Pancreas (tissue), 10 donors: ENCODE results near the gene CAMK2N2. TPM values are rescaled to one million over a fixed set of nuclear protein-coding genes. Genes with fewer than 3 reads are reported as not detected.

Source experiments
- ATAC-seq, 4 donors: fragments of 200-7000 bp; cut with Tn5 transposase; one replicate each; pipeline versions ENCODE4 v1.8.0 to v1.9.1; 2020; ENCODE audit warnings: mild to moderate bottlenecking in 4 of 4, moderate library complexity in 4 of 4
- DNase-seq, 6 donors: peaks; one replicate each; pipeline ENCODE4 v3.0.0-alpha.2; 2020
- FAIRE-seq: peaks from 2 replicates; lab custom pipeline; 2012; peaks lifted over from hg19 to GRCh38; lab: Jason Lieb, UNC
- H3K27ac ChIP-seq, 4 donors: fragments of 200-600 bp; sonication (generic); 1 replicate in 3 of 4; 2 replicates in 1 of 4; pipeline versions ENCODE4 v1.5.0 to v1.8.0; 2020
- H3K27me3 ChIP-seq, 4 donors: fragments of 200-600 bp; one replicate each; pipeline ENCODE4 v1.8.0; 2021
- H3K36me3 ChIP-seq, 3 donors: fragments of 200-600 bp; sonication (generic) in 1 of 3; one replicate each; pipeline versions ENCODE4 v1.5.0 to v1.8.0; 2020 to 2021
- H3K4me1 ChIP-seq, 3 donors: fragments of 200-600 bp; one replicate each; pipeline ENCODE4 v1.8.0; 2021
- H3K4me3 ChIP-seq, 4 donors: fragments of 200-600 bp; sonication (generic) in 2 of 4; one replicate each; pipeline versions ENCODE4 v1.5.0 to v1.8.0; 2020 to 2021
- H3K9me3 ChIP-seq, 4 donors: fragments of 200-600 bp; one replicate each; pipeline ENCODE4 v1.8.0; 2021
- WGBS, 2 donors: extraction: QIAGEN DNeasy Blood & Tissue Kit; methylation state at CpG; one replicate each; pipeline ENCODE4 v1.1.7; 2013; 5-methylcytosine and 5-hydroxymethylcytosine counted together
- intact Hi-C, 3 donors: fragments of 100-400 bp; cut with DNase I; formaldehyde crosslinking; loops; one replicate each; pipeline versions ENCODE4 v1.11.1 to v1.14.2; 2022
- polyA plus RNA-seq, 2 donors: library from polyadenylated mRNA; stranded (reverse); fragments of 200-250 nt; gene quantifications; one replicate each; pipeline ENCODE4 v1.2.3, GENCODE V29; 2013
- total RNA-seq, 6 donors: library from RNA; stranded (reverse); fragmentation: NEBNext Ultra II Directional in 4 of 6; extraction: Animal tissue kit (Norgen Biotek cat#: 25700) in 4 of 6; gene quantifications; one replicate each; pipeline versions ENCODE4 v1.2.1 to v1.2.4, GENCODE V29; 2021 to 2023
- TF ChIP-seq, protein P1 (sequence below), 4 donors: fragments of 200-600 bp; sonication (generic) in 3 of 4; IDR thresholded peaks; one replicate each; pipeline versions ENCODE4 v1.5.0 to v1.8.0; 2021; ENCODE audit warnings: antibody characterized with exemption in 4 of 4
- donor health status: healthy with polysubstance abuse.
- donor health status: DM: no; HTN: no; CAD: no; lungs with moderate emphysema.
- donor health status: DM: no; HTN: no; CAD: no.
- donor health status: control.
- donor health status: control.
- donor health status: Bipolar disorder and iron deficiency.
- donor health status: DM: yes; HTN: yes; CAD: no.
- donor health status: DM: no; HTN: no; CAD: no.
- donor health status: DM: no; HTN: no; CAD: no.
- donor health status: DM: yes; HTN: yes; CAD: no.

Gene CAMK2N2
- total and polyA plus RNA-seq, 8 donors: 7.5 to 33.7 (median 15.7) TPM

- no peak for FAIRE-seq
- WGBS, 2 donors: 0% methylated on average over 53 to 54 of the region's 54 CpGs
- TF ChIP-seq, protein P1, sequence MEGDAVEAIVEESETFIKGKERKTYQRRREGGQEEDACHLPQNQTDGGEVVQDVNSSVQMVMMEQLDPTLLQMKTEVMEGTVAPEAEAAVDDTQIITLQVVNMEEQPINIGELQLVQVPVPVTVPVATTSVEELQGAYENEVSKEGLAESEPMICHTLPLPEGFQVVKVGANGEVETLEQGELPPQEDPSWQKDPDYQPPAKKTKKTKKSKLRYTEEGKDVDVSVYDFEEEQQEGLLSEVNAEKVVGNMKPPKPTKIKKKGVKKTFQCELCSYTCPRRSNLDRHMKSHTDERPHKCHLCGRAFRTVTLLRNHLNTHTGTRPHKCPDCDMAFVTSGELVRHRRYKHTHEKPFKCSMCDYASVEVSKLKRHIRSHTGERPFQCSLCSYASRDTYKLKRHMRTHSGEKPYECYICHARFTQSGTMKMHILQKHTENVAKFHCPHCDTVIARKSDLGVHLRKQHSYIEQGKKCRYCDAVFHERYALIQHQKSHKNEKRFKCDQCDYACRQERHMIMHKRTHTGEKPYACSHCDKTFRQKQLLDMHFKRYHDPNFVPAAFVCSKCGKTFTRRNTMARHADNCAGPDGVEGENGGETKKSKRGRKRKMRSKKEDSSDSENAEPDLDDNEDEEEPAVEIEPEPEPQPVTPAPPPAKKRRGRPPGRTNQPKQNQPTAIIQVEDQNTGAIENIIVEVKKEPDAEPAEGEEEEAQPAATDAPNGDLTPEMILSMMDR (IDR thresholded peaks at IDR 0.05): peak; percentile 18 to 66 (median 45)
Observed at GRCh38 chr3:184249412-184250166, 11.8 kb downstream of the CAMK2N2 start, which contains the start of gene EEF1AKMT4. TSS of gene EEF1AKMT4 (plus strand) at chr3:184249672. CDS start at chr3:184249695, 23 bp downstream.

GRCh38 chr3:184248454-184249411 is 12.6 kb downstream of the CAMK2N2 start, which contains the start of gene ALG3:
TSS of gene ALG3 (minus strand) at chr3:184248962. CDS start at chr3:184248940, 22 bp downstream.
- WGBS, 2 donors: 0% methylated on average over 49 of the region's 49 CpGs
- DNase-seq: peak; percentile 78 to 94 (median 86)
- intact Hi-C loops: loop anchor here in 1 of 3 donors (5.0 to 10.0 kb wide), 3 partner anchors 54 to 354 kb away; no protein-coding TSS in a partner anchor
- peak; percentile 83 to 90 (median 84) for ATAC-seq
- H3K36me3 ChIP-seq: peaks cover 0 to 15% (median 0%) of the 10 kb centered on the region in 3 donors
- no peak for FAIRE-seq
- TF ChIP-seq, protein P1 (IDR thresholded peaks at IDR 0.05): no peak
- H3K4me1 ChIP-seq: peaks cover 3 to 14% (median 4%) of the 10 kb centered on the region in 3 donors
- no peaks in the 10 kb centered on the region for H3K9me3 ChIP-seq
- H3K27ac ChIP-seq: peak within 1 kb of the TSS; percentile 61 to 84 (median 78)
- peak within 1 kb of the TSS; percentile 61 to 91 (median 76) for H3K4me3 ChIP-seq
- H3K27me3 ChIP-seq: no peaks in the 10 kb centered on the region

More at GRCh38 chr3:184249412-184250166, 11.8 kb downstream of the CAMK2N2 start, which contains the start of gene EEF1AKMT4:
- peak; percentile 93 to 99 (median 98) for DNase-seq
- Histone ChIP-seq H3K4me3 (peak within 1 kb of the TSS; percentile 61 to 91 (median 76)), H3K27ac (peak within 1 kb of the TSS; percentile 61 to 84 (median 78)), H3K27me3 (no peaks in the 10 kb centered on the region), H3K4me1 (peaks cover 3 to 14% (median 4%) of the 10 kb centered on the region in 3 donors), H3K36me3 (peaks cover 0 to 9% (median 0%) of the 10 kb centered on the region in 3 donors), H3K9me3 (no peaks in the 10 kb centered on the region)
- ATAC-seq: peak; percentile 95 to 99 (median 96)
- intact Hi-C loops: loop anchor here in 1 of 3 donors (5.0 to 10.0 kb wide), 3 partner anchors 55 to 355 kb away; no protein-coding TSS in a partner anchor

DNA sequence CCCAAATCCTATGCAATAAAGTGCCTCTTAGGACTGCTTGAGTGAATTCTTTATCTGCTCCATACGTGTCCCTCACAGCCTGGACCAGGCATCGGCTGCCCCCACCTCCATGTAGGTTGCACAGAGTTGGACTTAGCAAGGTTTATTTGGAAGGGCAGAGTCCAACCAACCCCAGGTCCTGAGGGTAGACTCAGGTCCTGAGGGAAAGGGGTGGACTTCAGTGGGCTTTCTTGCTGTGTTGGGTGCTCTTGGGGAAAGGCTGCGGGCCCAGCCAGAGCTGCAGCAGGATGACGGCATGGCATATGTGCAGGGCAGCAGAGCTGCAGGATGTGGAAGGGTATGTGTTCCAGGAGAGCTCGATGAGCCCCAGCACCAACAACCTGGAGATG is 19.1 kb downstream of the CAMK2N2 start:
- FAIRE-seq (no peak), DNase-seq (no peak), ATAC-seq (no peak)
- 70 to 73% methylated on average over 5 of the region's 5 CpGs for WGBS, 2 donors
- TF ChIP-seq, protein P1 (IDR thresholded peaks at IDR 0.05): no peak
- no peak overlapping the region for H3K4me3 ChIP-seq
- H3K36me3 ChIP-seq: peaks cover 0 to 24% (median 12%) of the 10 kb centered on the region in 3 donors
- intact Hi-C loops: loop anchor here in 1 of 3 donors (10.0 kb wide), 2 partner anchors 47 to 347 kb away; no protein-coding TSS in a partner anchor
- no peaks in the 10 kb centered on the region for H3K9me3 ChIP-seq
- H3K4me1 ChIP-seq: peaks cover 0 to 9% (median 0%) of the 10 kb centered on the region in 3 donors
- H3K27ac ChIP-seq: no peak overlapping the region
- H3K27me3 ChIP-seq: no peaks in the 10 kb centered on the region

DNA sequence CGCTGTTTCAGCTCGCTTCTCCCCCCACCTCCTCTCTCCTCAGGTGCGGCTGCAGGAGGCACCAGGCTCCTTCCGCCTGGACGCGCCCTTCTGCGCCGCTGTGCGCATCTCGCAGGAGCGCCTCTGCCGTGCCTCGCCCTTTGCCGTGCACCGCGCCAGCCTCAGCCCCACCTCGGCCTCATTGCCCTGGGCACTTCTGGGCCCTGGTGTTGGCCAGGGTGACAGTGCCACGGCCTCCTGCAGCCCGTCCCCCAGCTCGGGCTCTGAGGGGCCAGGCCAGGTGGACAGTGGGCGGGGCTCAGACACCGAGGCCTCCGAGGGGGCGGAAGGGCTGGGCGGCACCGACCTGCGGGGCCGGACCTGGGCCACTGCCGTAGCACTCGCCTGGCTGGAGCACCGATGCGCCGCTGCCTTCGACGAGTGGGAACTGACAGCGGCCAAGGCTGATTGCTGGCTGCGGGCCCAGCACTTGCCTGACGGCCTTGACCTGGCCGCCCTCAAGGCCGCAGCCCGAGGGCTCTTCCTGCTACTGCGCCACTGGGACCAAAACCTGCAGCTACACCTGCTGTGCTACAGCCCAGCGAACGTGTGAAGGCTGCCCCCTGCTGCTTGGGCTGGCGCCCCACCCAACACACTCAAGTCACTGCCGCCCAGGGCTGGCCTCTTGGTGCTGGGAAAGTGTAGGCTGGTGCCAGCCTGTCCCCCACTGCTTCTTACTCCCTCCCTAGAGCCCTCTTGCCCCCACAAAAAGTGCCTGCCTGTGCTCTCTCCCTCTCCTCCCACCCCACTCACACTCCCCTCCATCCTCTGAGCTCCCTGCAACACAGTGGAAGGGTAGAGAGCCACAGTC is 19.7 kb downstream of the CAMK2N2 start:
- Histone ChIP-seq H3K9me3 (no peaks in the 10 kb centered on the region), H3K4me3 (peak overlapping the region in 3 of 4 donors; percentile 10 to 40 (median 37)), H3K27ac (peak overlapping the region in 1 of 4 donors; percentile 26), H3K36me3 (peaks cover 0 to 24% (median 12%) of the 10 kb centered on the region in 3 donors), H3K4me1 (peaks cover 0 to 8% (median 0%) of the 10 kb centered on the region in 3 donors), H3K27me3 (no peaks in the 10 kb centered on the region)
- ATAC-seq: peak; percentile 89 to 97 (median 95)
- no peak for FAIRE-seq
- DNase-seq: peak; percentile 80 to 95 (median 86)
- TF ChIP-seq, protein P1 (IDR thresholded peaks at IDR 0.05): peak; percentile 53 to 61 (median 59)
- WGBS, 2 donors: 5 to 9% methylated on average over 44 to 46 of the region's 46 CpGs
- intact Hi-C loops: loop anchor here in 1 of 3 donors (10.0 kb wide), 2 partner anchors 47 to 347 kb away; no protein-coding TSS in a partner anchor
